ENCODE results near the gene TMEM126A. TPM values are rescaled to one million over a fixed set of nuclear protein-coding genes. Genes with fewer than 3 reads are reported as not detected.
A peak's percentile ranks its signal among the peaks of the same experiment; 100 is the strongest.
"Not testable (repeated sequence)": the region's sequence is repeated elsewhere in the genome, so short reads cannot be mapped to it uniquely, and the experiment has no call there.

TMEM126A gene
- total RNA-seq, 1 donor from 2014 or later: 22.7 TPM

- H3K27me3 Mint-ChIP-seq: no peaks in the 10 kb centered on the region
- no peak for DNase-seq (ENCODE audit: extremely low spot score, unreplicated experiment)
- no peak overlapping the region for H3K27ac Mint-ChIP-seq
- peaks cover 17% of the 10 kb centered on the region for H3K36me3 Mint-ChIP-seq
- H3K4me1 Mint-ChIP-seq (ENCODE audit: unreplicated experiment): peaks cover 11% of the 10 kb centered on the region
- no peak overlapping the region for H3K4me3 Mint-ChIP-seq
- no peaks in the 10 kb centered on the region for H3K9me3 Mint-ChIP-seq
- TF ChIP-seq, protein P1, sequence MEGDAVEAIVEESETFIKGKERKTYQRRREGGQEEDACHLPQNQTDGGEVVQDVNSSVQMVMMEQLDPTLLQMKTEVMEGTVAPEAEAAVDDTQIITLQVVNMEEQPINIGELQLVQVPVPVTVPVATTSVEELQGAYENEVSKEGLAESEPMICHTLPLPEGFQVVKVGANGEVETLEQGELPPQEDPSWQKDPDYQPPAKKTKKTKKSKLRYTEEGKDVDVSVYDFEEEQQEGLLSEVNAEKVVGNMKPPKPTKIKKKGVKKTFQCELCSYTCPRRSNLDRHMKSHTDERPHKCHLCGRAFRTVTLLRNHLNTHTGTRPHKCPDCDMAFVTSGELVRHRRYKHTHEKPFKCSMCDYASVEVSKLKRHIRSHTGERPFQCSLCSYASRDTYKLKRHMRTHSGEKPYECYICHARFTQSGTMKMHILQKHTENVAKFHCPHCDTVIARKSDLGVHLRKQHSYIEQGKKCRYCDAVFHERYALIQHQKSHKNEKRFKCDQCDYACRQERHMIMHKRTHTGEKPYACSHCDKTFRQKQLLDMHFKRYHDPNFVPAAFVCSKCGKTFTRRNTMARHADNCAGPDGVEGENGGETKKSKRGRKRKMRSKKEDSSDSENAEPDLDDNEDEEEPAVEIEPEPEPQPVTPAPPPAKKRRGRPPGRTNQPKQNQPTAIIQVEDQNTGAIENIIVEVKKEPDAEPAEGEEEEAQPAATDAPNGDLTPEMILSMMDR (conservative IDR thresholded peaks at IDR 0.05): no peak
Measured at GRCh38 chr11:85652786-85653447, 5.2 kb downstream of the TMEM126A start.

- H3K27me3 Mint-ChIP-seq; H3K9me3 Mint-ChIP-seq; H3K4me3 Mint-ChIP-seq; H3K27ac Mint-ChIP-seq; DNase-seq (ENCODE audit: extremely low spot score, unreplicated experiment): not testable (repeated sequence)
- H3K36me3 Mint-ChIP-seq: peaks cover 21% of the 10 kb centered on the region
- H3K4me1 Mint-ChIP-seq (ENCODE audit: unreplicated experiment): peaks cover 14% of the 10 kb centered on the region
Measured at GRCh38 chr11:85654343-85654742, 6.6 kb downstream of the TMEM126A start.

DNA sequence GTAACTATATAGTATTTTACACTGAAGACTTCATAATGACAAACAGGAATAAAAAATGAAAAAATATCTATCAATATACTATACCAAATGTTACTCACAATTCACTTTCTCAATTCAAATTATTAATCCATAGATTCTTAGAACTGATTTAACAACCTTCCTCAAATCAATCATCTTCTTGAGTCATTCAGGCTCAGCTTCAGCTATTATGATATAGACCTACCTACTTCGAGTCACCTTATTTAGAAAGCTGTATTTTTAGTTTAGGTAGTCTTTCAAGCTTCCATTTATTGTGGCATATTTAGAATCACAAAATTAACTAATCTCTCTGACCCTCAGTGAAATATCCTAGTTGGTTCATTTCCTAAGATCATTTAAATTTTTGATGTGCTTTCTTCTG is 9.0 kb downstream of the TMEM126A start:
- Mint-ChIP-seq H3K27ac (no peak overlapping the region), H3K36me3 (peaks cover 36% of the 10 kb centered on the region), H3K9me3 (no peaks in the 10 kb centered on the region), H3K27me3 (no peaks in the 10 kb centered on the region), H3K4me3 (no peak overlapping the region), H3K4me1 (ENCODE audit: unreplicated experiment) (peaks cover 31% of the 10 kb centered on the region)
- TF ChIP-seq, protein P1 (conservative IDR thresholded peaks at IDR 0.05): no peak
- no peak for DNase-seq (ENCODE audit: extremely low spot score, unreplicated experiment)

- H3K36me3 Mint-ChIP-seq: peaks cover 40% of the 10 kb centered on the region
- peaks cover 31% of the 10 kb centered on the region for H3K4me1 Mint-ChIP-seq (ENCODE audit: unreplicated experiment)
- TF ChIP-seq, protein P1 (conservative IDR thresholded peaks at IDR 0.05): no peak
- no peaks in the 10 kb centered on the region for H3K27me3 Mint-ChIP-seq
- no peaks in the 10 kb centered on the region for H3K9me3 Mint-ChIP-seq
- H3K4me3 Mint-ChIP-seq: no peak overlapping the region
- H3K27ac Mint-ChIP-seq: no peak overlapping the region
- no peak for DNase-seq (ENCODE audit: extremely low spot score, unreplicated experiment)
Measured at GRCh38 chr11:85658180-85658579, 10.4 kb downstream of the TMEM126A start.

- Mint-ChIP-seq H3K4me3 (peak overlapping the region; percentile 85), H3K4me1 (ENCODE audit: unreplicated experiment) (peaks cover 35% of the 10 kb centered on the region)
Measured at GRCh38 chr11:85661972-85662664, 14.4 kb downstream of the TMEM126A start.

More at GRCh38 chr11:85661972-85662664, 14.4 kb downstream of the TMEM126A start:
- Mint-ChIP-seq H3K27me3 (no peaks in the 10 kb centered on the region), H3K9me3 (no peaks in the 10 kb centered on the region), H3K36me3 (peaks cover 40% of the 10 kb centered on the region), H3K27ac (no peak overlapping the region)
- TF ChIP-seq, protein P1 (conservative IDR thresholded peaks at IDR 0.05): no peak
- no peak for DNase-seq (ENCODE audit: extremely low spot score, unreplicated experiment)

All from type B pancreatic cell (in vitro differentiated cells).